Measurements from ENCODE around the gene PEX13. TPM values are rescaled to one million over a fixed set of nuclear protein-coding genes. Genes with fewer than 3 reads are reported as not detected.
"Not testable (repeated sequence)": the region's sequence is repeated elsewhere in the genome, so short reads cannot be mapped to it uniquely, and the experiment has no call there.

The PEX13 gene
- 37.9 and 41.1 TPM in 2 replicates for total RNA-seq

DNA sequence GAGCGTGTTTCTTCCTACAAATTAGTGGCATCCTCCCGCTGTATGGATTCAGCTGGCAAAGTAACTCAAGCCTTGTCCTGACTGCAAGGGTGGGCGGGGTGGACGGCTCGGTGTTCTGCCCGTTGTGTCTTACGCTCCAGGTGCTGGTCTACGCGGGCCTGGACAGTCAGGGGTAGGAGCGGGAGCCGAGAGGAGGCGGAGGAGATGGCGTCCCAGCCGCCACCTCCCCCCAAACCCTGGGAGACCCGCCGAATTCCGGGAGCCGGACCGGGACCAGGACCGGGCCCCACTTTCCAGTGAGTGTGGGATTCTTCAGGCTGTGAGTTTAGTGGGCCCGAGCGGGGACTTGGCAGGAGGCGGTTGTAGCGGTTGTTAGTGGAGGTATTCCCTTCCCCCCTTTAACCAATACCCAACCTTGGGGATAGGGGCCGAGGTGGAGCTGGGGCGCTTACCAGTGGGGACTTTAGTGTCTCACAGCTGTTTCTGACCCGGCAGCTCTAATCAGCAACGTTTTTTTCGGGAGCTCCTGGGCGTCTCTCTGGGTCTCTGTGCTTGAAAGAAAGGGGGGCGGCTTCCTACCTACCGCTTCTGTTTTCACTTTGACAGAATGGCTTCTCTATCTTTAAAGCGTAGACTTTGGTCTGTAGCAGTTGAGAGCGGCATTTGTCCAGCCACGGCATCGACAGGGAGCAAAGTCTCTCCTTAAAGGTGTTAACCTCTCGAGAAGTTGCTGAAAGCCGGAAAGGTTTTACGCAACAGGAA lies at the start of gene PEX13, which contains the start of gene PUS10:
Gene PEX13, plus strand, starts transcription at position 165 of the 762 bp plus-strand sequence. Its CDS starts 40 bp downstream, at position 205.
Gene PUS10, minus strand, starts transcription at position 700 of the 762 bp plus-strand sequence. CDS start 6,365 bp downstream, outside the sequence.
- peak; percentile 35 to 79 for DNase-seq (ENCODE audit: low read depth in 2 of 2)

GRCh38 chr2:60972889-60973656 lies 44.4 kb upstream of the PEX13 start:
- no peak for DNase-seq (ENCODE audit: low read depth in 2 of 2)

DNA sequence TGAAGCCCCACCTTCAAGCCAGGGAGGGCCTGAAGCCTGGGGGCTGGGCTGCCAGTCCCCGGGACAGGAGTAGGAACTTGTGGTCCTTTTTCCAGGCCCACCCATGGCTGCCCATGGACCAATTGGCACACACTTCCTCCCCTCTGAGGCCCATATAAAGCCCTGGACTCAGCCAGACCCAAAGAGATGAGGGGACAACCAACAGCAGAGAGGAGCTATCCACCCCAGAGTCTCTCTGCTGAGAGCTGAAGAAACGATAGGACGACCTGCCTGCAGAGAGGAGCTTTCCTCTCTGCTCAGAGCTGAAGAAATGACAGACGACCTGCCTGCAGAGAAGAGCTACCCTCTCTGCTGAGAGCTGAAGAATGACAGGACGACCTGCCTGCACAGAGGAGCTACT lies 43.8 kb upstream of the PEX13 start:
- DNase-seq (ENCODE audit: low read depth in 2 of 2), result no peak

GRCh38 chr2:60974652-60975051 lies 42.9 kb upstream of the PEX13 start:
- no peak for DNase-seq (ENCODE audit: low read depth in 2 of 2)

- no peak for DNase-seq (ENCODE audit: low read depth in 2 of 2)
These were observed 41.2 kb upstream of the PEX13 start for GRCh38 chr2:60976256-60976850.

DNA sequence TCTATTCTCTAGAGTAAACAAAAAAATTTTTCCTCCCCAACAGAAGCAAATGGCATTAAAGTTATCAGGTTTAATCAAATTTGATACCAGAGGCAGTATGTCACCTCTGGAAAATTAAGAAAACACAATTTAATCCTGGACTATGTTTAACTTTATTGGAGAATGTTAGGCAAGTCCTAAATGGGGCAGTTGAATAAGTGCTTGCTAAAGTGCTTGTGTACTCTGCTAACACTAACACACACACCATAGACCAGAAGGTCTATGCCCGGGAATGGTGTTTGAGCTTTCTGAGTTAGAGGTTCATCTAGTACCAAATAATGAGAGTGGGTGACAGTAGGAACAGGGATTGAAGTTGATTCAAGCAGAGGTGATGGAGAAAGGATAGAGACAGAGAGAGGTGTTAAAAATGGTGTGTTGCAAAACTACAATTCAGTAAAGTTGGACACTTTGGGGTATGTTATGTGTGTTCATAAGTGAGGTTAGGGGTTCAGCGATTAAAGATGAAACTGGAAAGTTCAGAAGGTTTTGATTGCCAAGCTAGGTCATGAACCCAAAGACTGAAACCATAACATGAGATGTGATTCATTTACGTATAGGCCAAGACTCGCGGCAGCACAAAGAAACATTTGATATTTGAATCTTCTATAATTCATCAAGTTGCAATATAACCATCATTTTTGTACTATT lies 40.5 kb upstream of the PEX13 start:
- DNase-seq (ENCODE audit: low read depth in 2 of 2), result no peak

GRCh38 chr2:60977562-60977895 lies 40.0 kb upstream of the PEX13 start:
- DNase-seq (ENCODE audit: low read depth in 2 of 2), result no peak

DNA sequence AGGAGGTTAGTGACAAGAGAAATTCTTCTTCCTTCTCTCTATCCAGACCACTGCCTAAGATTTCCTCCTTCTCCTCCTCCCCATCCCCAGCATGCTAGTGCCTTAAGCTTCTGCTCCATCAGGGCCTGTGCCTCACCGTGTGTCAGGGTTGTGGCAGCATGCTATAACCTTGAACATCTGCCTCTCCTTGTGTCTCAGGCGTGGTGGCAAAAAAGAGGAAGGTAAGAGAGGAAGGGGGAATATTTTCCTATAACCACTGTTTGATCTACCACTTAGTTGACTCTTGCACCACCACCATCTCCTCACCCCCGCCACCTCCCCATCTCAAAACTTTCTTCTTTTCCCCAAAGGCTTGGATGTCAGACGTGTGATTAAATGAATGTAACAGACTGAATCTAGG lies 38.3 kb upstream of the PEX13 start:
- no peak for DNase-seq (ENCODE audit: low read depth in 2 of 2)

DNA sequence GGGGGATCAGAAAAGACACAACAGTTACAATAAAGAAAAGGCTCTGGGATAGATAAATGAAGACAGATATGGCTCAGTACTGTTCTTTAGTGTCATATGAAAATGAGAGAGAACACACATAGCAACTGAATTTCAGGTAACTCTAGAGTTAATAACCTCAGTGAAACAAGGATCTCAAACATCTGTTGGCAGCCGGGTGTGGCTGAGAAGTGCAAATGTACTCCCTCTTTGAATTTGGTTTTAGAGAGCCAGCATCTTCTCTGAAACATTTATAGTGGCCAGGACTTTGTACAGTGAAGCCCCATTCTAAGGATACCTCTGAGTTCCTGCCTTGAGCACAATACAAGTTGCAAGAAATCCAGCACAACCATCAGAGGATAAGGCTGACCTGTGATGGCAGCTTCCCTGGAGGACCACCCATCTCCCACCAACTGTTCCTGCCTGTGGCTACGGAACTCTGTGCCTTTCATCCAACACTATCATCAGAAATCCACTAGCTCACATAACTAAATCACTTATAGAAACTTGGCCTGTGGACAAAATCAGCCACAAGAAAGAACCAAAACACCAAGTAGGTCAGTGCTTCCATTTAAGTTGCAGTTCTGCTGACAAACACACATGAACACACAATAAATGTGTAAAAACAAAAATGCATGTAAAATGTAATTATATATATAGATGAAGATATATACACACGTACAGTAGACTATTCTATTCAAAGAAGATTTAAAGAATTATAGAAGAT lies 37.3 kb upstream of the PEX13 start:
- no peak for DNase-seq (ENCODE audit: low read depth in 2 of 2)

DNA sequence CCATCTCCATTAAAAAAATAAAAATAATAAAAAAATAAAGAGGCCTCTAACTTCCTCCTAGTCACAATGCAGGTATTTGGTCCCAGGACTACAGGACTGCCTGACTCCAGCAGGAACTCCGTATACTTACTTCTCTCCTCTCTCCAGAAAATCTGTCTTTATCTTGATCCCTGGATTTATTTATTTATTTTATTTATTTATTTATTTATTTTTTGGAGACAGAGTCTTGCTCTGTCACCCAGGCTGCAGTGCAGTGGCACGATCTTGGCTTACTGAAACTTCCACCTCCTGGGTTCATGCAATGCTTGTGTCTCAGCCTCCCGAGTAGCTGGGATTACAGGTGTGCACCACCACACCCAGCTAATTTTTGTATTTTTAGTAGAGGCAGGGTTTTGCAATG lies 35.5 kb upstream of the PEX13 start:
- not testable (repeated sequence) for DNase-seq (ENCODE audit: low read depth in 2 of 2)

GRCh38 chr2:60984720-60985119 lies 32.8 kb upstream of the PEX13 start:
- no peak for DNase-seq (ENCODE audit: low read depth in 2 of 2)

- DNase-seq (ENCODE audit: low read depth in 2 of 2), result no peak
These were observed 30.5 kb upstream of the PEX13 start for GRCh38 chr2:60987041-60987440.

DNA sequence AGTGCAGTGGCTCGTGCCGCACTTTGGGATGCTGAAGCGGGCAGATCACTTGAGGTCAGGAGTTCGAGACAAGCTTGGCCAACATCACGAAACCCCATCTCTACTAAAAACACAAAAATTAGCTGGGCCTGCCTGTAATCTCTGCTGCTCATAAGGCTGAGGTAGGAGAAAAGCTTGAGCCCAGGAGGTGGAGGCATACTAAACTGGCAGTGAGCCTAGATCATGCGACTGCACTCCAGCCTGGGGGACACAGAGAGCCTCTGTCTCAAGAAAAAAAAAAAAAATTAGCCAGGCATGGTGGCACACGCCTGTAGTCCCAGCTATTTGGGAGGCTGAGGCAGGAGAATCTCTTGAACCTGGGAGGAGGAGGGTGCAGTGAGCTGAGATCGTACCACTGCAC lies 29.9 kb upstream of the PEX13 start:
- DNase-seq (ENCODE audit: low read depth in 2 of 2), result not testable (repeated sequence)

GRCh38 chr2:60989259-60989658 lies 28.3 kb upstream of the PEX13 start:
- DNase-seq (ENCODE audit: low read depth in 2 of 2), result no peak

DNA sequence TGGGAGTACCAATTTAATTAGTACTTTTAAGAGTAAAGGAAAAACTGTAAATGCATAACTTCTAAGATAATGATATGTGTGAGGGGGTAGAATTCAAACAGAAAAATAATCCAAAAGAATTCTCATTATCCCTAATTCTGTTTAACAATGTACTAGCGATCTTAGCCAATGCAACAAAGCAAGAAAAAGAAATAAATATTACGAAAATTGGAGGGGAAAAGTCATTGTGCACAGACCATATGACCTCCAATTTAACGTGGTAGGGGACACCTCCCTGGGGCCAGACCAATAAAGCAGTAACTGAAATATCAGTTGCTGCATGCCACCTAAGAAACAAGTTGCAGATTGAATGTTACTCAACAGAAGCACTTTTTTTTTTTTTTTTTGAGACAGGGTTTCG lies 25.9 kb upstream of the PEX13 start:
- no peak for DNase-seq (ENCODE audit: low read depth in 2 of 2)

- DNase-seq (ENCODE audit: low read depth in 2 of 2), result no peak
These were observed 24.5 kb upstream of the PEX13 start for GRCh38 chr2:60992985-60993392.

- DNase-seq (ENCODE audit: low read depth in 2 of 2), result no peak
These were observed 23.4 kb upstream of the PEX13 start for GRCh38 chr2:60994131-60994530.

- peak; percentile 60 to 64 for DNase-seq (ENCODE audit: low read depth in 2 of 2)
These were observed 18.6 kb upstream of the PEX13 start for GRCh38 chr2:60998628-60999545.

DNA sequence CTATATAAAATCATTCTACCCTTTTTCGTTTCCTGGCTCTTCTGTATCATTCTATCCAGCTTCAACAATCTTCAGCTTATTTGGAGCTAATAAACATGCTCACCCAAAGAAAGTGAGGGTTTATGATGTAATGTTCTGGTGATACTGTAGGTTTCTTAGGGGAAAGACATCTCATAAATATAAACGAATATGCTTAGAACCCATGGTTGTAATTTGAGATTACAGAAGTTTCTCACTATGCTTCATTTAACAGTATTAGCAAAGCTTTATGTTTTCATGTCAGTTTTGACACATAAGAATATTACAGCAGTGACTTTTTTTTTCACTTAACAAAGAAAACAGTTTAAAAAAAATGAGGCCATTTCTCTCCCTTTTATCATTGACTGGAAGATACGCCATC lies 11.8 kb upstream of the PEX13 start:
- no peak for DNase-seq (ENCODE audit: low read depth in 2 of 2)

DNA sequence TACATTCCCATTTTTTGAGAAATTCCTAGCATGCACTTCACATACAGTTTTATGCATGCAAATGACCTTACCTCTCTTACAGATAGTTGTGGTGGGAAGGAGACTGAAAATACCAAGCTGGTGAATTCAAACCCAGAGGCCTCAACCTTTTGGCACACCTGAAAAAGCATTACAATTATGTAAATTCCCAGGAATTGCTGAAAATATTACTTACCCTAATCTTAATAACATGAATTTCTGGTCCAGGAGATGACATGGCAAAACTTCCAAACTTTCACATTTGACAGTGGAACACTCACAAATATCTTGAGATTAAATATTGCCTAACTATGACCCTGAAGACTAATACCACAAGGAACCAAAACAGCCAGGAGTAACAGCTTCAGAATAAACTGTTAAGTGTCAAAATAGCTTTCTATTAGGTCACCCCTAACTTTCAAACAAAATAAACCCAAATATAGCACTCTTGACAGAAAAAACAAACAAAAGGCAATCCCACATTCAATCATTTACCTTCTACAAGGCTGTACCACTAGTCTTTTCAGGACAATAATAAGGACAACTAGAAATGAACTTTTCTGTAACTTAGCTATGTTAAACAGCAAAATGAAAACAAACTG lies 10.9 kb upstream of the PEX13 start:
- no peak for DNase-seq (ENCODE audit: low read depth in 2 of 2)
